ENCODE data around the gene ABHD18. TPM values are rescaled to one million over a fixed set of nuclear protein-coding genes. Genes with fewer than 3 reads are reported as not detected.
"Not testable (repeated sequence)": the region's sequence is repeated elsewhere in the genome, so short reads cannot be mapped to it uniquely, and the experiment has no call there.

Gene ABHD18
- total RNA-seq, 2 donors from 2014 or later, result 8.2 to 10.5 TPM

- ATAC-seq (no peak), DNase-seq (no peak)
- intact Hi-C loops (cut with DNase I), result no loop called here
Observed at GRCh38 chr4:127978930-127979329, 13.7 kb downstream of the ABHD18 start.

GRCh38 chr4:127982445-127982844, 17.2 kb downstream of the ABHD18 start:
- no peak for DNase-seq
- ATAC-seq, result no peak
- intact Hi-C loops (cut with DNase I), result no loop called here

GRCh38 chr4:127985989-127986388, 20.8 kb downstream of the ABHD18 start:
- DNase-seq (no peak), ATAC-seq (no peak)
- intact Hi-C loops (cut with DNase I), result no loop called here

- DNase-seq, result no peak
- intact Hi-C loops (cut with DNase I), result no loop called here
- no peak for ATAC-seq
Observed at GRCh38 chr4:127988638-127989037, 23.4 kb downstream of the ABHD18 start.

- intact Hi-C loops (cut with DNase I), result no loop called here
- ATAC-seq (no peak), DNase-seq (no peak)
Observed at GRCh38 chr4:127993151-127993550, 27.9 kb downstream of the ABHD18 start.

GRCh38 chr4:127995776-127996175, 30.6 kb downstream of the ABHD18 start:
- no peak for DNase-seq
- intact Hi-C loops (cut with DNase I), result no loop called here
- no peak for ATAC-seq

DNA sequence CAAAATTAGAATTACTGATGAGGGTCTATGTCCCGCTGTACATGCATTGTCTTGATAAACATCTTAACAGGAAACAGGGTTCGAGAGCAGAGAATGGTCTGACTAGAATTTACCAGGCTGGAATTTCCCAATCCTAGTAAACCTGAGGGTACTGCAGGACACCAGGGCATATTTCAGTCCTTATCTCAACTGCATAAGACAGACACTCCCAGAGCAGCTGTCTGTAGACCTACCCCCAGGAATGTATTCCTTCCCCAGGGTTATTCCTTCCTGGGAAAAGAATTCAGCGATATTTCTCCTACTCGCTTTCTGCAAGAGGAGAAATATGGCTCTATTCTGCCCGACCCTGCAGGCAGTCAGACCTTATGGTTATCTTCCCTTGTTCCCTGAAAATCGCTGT, 31.3 kb downstream of the ABHD18 start:
- DNase-seq; intact Hi-C loops (cut with DNase I); ATAC-seq: not testable (repeated sequence)

GRCh38 chr4:127997534-127998388, 32.6 kb downstream of the ABHD18 start:
- ATAC-seq, result peak in 1 of 2 donors; percentile 67
- DNase-seq, result no peak
- intact Hi-C loops (cut with DNase I), result no loop called here

DNA sequence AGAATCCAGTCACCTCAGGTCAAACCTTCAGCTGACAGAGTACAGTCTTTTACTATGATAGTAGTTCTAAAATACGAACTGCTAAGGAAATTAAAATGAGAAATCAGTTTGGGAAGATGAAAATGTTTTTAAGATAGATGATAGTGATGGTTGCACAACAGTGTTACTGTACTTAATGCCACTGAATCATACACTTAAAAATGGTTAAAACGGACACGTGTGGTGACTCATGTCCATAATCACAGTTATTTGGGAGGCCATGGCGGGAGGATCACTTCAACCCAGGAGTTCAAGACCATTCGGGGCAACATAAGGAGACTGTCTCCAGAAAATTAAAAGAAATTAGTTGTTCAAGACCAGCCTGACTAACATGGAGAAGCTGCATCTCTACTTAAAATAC, 41.4 kb downstream of the ABHD18 start:
- ATAC-seq, result no peak
- no peak for DNase-seq
- intact Hi-C loops (cut with DNase I), result no loop called here

- intact Hi-C loops (cut with DNase I), result no loop called here
- DNase-seq, result no peak
- no peak for ATAC-seq
Observed at GRCh38 chr4:128009428-128009827, 44.2 kb downstream of the ABHD18 start.

GRCh38 chr4:128025319-128025718, 60.1 kb downstream of the ABHD18 start:
- ATAC-seq (no peak), DNase-seq (no peak)
- intact Hi-C loops (cut with DNase I), result no loop called here

GRCh38 chr4:128029907-128030306, 64.7 kb downstream of the ABHD18 start:
- ATAC-seq (no peak), DNase-seq (no peak)
- intact Hi-C loops (cut with DNase I), result no loop called here

DNA sequence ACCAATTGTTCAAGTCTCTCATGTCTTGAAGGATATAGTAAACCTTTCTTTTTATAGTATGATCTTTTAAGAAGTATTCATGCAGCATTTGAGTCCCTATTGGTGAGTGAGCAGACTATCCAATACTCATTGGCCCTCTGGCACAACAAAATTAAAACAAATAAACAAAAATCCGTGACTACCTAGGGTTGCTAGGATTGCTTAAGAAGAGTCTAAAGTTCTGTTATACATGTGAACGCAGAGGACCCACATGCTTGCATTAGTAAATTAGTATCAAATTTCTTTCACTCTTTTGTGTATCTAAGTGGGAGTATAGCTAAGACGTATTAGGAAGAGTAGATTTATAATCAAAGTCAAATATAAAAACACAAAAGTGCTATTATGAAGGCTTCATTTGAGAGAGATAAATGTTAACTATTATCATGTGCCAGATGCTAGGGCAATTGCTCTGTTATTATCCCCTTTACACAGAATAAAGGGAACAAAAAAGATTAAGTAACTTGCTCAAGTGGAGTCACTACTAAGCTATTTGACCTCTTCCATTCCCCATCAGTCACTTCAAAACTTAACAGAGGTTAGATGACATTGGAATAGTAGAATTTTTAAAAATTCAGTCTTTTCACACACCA, 66.7 kb downstream of the ABHD18 start:
- DNase-seq (no peak), ATAC-seq (no peak)
- intact Hi-C loops (cut with DNase I), result no loop called here

DNA sequence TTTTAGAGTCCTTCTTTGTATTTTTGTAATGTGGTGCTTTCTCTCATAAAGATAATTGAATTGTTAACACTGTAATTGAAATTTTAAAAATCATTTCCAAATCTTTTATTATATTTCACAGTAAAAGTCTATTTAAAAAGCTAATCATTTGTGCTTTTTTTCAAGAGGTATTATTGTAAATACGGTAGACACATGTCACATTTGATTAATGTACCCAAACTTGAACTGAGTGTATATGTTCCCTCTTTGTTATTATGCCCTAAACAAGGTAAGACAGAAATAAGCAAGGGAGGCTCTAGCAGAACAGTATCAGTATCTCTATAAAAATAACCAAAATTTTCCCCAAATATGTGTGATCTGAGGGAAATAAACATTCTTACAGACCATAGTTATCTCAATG, 74.4 kb downstream of the ABHD18 start:
- no peak for ATAC-seq
- intact Hi-C loops (cut with DNase I), result no loop called here
- DNase-seq, result no peak

DNA sequence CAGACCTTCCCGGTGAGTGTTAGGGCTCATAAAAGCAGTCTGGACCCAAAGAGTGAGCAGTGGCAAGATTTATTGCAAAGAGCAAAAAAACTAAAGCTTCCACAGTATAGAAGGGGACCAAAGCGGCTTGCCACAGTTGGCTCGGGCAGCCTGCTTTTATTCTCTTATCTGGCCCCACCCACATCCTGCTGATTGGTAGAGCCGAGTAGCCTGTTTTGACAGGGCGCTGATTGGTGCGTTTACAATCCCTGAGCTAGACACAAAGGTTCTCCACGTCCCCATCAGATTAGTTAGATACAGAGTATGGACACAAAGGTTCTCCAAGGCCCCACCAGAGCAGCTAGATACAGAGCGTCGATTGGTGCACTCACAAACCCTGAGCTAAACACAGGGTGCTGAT, 81.8 kb downstream of the ABHD18 start:
- ATAC-seq; intact Hi-C loops (cut with DNase I); DNase-seq: not testable (repeated sequence)

DNA sequence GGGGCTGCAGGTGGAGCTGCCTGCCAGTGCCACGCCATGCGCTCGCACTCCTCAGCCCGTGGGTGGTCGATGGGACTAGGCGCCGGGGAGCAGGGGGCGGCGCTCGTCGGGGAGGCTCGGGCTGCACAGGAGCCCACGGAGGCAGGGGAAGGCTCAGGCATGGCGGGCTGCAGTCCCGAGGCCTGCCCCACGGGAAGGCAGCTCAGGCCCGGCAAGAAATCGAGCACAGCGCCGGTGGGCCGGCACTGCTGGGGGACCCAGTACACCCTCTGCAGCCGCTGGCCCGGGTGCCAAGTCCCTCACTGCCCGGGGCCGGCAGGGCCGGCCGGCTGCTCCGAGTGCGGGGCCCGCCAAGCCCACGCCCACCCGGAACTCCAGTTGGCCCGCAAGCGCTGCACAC, 82.3 kb downstream of the ABHD18 start:
- intact Hi-C loops (cut with DNase I); ATAC-seq; DNase-seq: not testable (repeated sequence)

GRCh38 chr4:128051229-128051628, 86.0 kb downstream of the ABHD18 start:
- DNase-seq; ATAC-seq; intact Hi-C loops (cut with DNase I): not testable (repeated sequence)

GRCh38 chr4:128054907-128055306, 89.7 kb downstream of the ABHD18 start:
- DNase-seq; ATAC-seq; intact Hi-C loops (cut with DNase I): not testable (repeated sequence)

- DNase-seq; intact Hi-C loops (cut with DNase I); ATAC-seq: not testable (repeated sequence)
Observed at GRCh38 chr4:128055441-128056206, 90.4 kb downstream of the ABHD18 start.

DNA sequence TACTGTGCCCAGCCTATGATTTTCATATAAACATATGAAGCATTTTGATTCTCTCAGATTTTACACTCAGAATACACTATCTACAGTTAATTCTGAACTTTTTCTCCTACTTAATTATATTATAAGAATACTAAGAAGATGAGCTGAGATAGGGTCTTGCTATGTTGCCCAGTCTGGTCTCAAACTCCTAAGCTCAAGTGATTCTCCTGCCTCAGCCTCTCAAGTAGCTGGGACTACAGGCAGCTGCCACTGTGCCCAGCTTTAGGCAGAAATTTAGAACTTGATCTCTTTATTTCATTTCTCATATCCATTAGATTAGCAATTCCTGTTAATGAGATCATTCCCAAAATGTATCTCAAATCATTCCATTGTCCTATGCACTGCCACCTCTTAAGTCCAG, 91.2 kb downstream of the ABHD18 start:
- no peak for DNase-seq
- no peak for ATAC-seq
- intact Hi-C loops (cut with DNase I), result no loop called here
